Renal cortex interstitium (tissue), 11 donors: ENCODE results near the gene AMDHD2. TPM values are rescaled to one million over a fixed set of nuclear protein-coding genes. Genes with fewer than 3 reads are reported as not detected.
A peak's percentile ranks its signal among the peaks of the same experiment; 100 is the strongest.
"Not testable (repeated sequence)": the region's sequence is repeated elsewhere in the genome, so short reads cannot be mapped to it uniquely, and the experiment has no call there.

Experiments
- DNase-seq, 11 donors: peaks; one replicate each; pipeline ENCODE4 v3.0.0-alpha.2; 2013; ENCODE audit warnings: low read depth in 9 of 11, low spot score in 4 of 11; ENCODE audit errors: extremely low read depth in 1 of 11
- polyA plus RNA-seq, 3 donors: library from polyadenylated mRNA; unstranded; fragments of 120-200 nt; gene quantifications; one replicate each; pipeline ENCODE4 v1.2.1, GENCODE V29; 2013; ENCODE audit not compliant: insufficient read length in 3 of 3

Gene AMDHD2
- polyA plus RNA-seq, 3 donors: 22.4 to 41.6 (median 33.2) TPM

DNA sequence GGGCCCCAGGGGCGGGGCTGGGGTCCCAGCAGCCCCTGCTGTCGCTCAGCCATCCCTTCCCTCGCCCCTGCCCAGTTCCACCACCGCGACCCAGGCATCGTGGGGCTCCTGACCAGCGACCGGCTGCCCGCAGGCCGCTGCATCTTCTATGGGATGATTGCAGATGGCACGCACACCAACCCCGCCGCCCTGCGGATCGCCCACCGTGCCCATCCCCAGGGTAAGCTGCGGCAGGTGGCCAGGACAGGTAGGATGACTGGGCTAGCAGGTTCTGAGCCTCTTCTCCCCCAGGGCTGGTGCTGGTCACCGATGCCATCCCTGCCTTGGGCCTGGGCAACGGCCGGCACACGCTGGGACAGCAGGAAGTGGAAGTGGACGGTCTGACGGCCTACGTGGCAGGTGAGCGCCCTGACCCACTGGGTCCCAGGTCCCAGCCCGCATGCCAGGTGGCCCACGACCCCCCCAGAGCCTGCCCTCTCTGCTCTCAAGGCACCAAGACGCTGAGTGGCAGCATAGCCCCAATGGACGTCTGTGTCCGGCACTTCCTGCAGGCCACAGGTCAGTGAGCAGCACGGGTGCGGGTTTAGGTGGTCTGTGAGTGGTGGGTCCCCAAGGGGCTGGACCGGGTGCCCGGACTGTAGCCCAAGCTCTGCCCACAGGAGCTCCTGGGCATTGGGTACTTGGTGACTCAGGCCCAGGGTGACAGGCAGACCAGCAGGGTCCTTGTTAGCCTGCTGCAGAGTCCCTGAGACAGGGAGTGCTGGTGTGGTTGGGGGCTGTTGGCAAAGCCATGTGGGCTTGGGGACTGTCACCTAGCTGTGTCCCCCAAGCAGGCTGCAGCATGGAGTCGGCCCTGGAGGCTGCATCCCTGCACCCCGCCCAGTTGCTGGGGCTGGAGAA lies 8.2 kb downstream of the AMDHD2 start:
- no peak for DNase-seq

GRCh38 chr16:2529061-2529931 lies 9.1 kb downstream of the AMDHD2 start:
- DNase-seq: no peak

GRCh38 chr16:2529961-2530628 lies 9.9 kb downstream of the AMDHD2 start:
- no peak for DNase-seq

- DNase-seq: no peak
Measured at GRCh38 chr16:2530629-2531318, 10.6 kb downstream of the AMDHD2 start.

- no peak for DNase-seq
Measured at GRCh38 chr16:2531371-2531695, 11.2 kb downstream of the AMDHD2 start, which contains the start of gene CEMP1. CEMP1 (minus strand) TSS chr16:2531408; CDS start chr16:2531073, 335 bp downstream.

- peak; percentile 89 to 97 (median 94) for DNase-seq
Measured at GRCh38 chr16:2531696-2532493, 11.7 kb downstream of the AMDHD2 start.

DNA sequence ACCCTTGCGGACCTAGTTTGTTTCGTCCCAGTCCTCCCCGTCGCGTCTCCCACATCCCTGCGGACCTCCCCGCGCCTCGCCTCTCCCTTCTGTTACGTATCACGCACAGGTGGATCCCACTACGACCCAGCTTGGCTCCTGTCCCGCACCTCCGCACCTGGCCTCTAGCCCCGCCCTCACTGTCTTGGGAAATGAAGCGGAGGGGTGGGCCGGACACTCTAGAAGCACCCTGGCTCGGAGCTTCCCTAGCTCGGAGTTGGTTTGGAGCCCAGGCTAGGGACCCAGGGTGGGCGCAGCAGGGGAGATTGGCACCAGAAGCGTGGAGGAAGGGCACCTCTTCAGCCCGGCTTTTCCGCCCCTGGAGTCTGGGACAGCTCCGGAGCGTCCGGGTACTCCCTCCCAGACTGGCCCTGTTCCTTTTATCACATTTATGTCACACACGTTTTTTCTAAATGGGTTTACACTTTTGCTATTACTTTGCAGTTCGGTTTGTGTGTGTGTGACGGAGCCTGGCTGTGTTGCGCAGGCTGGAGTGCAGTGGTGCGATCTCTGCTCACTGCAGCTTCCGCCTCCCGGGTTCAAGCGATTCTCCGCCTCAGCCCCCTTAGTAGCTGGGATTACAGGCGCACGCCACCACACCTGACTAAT lies 12.4 kb downstream of the AMDHD2 start:
- DNase-seq: peak in 2 of 11 donors; percentile 42 to 59

GRCh38 chr16:2533142-2533755 lies 13.1 kb downstream of the AMDHD2 start:
- not testable (repeated sequence) for DNase-seq

GRCh38 chr16:2533912-2534311 lies 13.7 kb downstream of the AMDHD2 start:
- DNase-seq: no peak

DNA sequence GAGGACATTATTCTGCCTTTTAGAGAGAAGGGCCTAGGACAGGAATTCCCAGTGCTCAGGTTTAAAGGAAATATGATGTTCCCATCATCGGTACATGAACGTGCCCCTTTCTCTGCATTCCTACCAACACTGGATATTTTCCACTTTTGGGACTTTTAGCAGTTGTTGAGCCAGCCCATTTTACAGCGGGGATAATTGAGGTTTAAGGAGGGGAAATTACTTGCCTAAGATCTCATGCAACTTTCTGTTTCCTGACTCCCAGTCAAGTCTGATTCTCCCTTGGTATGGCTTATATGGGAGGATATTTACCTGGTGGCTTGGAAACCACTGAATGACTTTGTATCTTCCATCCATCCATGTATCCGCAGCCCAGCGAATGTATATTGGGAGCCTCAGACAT lies 14.2 kb downstream of the AMDHD2 start:
- DNase-seq: not testable (repeated sequence)

- DNase-seq: no peak
Measured at GRCh38 chr16:2535625-2536013, 15.4 kb downstream of the AMDHD2 start.

GRCh38 chr16:2537451-2538379 lies 17.5 kb downstream of the AMDHD2 start, which contains the start of gene PDPK1:
PDPK1 (plus strand) TSS chr16:2538021; CDS start chr16:2538113, 92 bp downstream.
- peak in 10 of 11 donors; percentile 81 to 95 (median 92) for DNase-seq

DNA sequence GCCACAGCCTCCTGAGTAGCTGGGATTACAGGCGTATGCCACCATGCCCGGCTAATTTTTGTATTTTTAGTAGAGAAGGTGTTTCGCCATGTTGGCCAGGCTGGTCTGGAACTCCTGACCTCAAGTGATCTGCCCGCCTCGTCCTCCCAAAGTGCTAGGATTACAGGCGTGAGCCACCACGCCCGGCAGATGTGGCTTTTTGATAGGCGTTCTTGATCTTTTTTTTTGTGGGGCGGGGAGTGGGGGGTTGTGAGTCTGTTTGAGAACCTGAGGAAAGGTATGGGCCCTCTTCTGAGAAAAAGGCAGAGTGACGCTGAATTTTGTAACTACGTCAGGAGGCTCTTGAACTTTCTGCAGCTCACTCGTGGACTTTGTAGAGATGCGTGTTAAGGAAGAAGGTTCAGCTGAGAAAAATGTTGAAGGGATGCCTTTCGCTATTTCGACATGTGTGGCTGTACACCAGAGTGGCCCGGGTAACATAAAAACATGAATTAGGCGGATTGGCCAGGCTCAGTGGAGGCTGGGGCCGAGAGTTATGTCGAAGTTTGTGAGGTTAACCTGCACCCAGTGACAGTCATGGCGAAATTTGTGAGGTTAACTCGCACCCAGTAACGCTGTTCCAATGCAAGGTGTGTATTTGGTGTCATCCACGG lies 19.1 kb downstream of the AMDHD2 start:
- DNase-seq: not testable (repeated sequence)

DNA sequence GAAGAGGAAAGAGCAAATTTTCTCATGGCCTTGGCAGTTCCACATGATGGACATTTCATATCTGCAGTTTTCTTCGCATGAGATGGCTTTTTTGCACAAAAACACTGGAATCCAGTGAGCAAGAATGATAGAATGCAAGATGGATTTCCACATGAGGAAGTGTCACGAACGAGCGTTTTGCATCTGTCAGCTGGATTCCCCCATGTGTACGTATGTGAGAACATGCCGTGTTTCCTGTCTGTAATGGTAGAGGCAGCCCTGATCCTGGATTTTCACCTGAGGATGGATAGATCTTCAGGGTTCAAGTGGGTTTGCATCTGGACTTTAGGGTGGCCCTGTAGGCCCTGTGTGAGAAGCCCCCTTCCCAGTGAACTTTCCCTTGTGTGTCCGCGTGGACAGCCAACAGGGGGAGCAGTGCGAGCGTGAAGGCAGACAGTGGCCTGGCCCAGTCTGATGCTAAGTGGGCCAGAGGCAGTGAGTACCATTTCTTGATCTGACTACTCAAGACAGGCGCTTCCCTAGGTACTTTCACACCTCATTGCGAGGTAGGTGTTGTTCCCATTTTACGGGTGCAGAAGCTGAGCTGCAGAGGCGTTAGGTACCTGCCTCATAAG lies 19.8 kb downstream of the AMDHD2 start:
- not testable (repeated sequence) for DNase-seq

- DNase-seq: not testable (repeated sequence)
Measured at GRCh38 chr16:2540912-2541311, 20.7 kb downstream of the AMDHD2 start.
